Motor neuron (in vitro differentiated cells): ENCODE measurements around the gene CHCT1. TPM values are rescaled to one million over a fixed set of nuclear protein-coding genes. Genes with fewer than 3 reads are reported as not detected.
"Not testable (repeated sequence)": the region's sequence is repeated elsewhere in the genome, so short reads cannot be mapped to it uniquely, and the experiment has no call there.

ENCODE experiments used
- ATAC-seq, 8 experiments: fragments of 200-7000 bp; cut with Tn5 transposase; replicated peaks in 6 of 8; 2 replicates each; pipeline ENCODE4 v1.8.0; 2021; ENCODE audit warnings: mild to moderate bottlenecking in 8 of 8, moderate library complexity in 8 of 8
- H3K27ac ChIP-seq, 2 donors: fragments of 250-450 bp; sonication (Bioruptor Pico); 2 replicates each; pipeline ENCODE4 v1.9.0; 2021; ENCODE audit warnings: antibody characterized with exemption in 2 of 2, mild to moderate bottlenecking in 2 of 2, moderate library complexity in 1 of 2
- H3K4me1 ChIP-seq, 2 donors: fragments of 250-450 bp; sonication (Bioruptor Pico); replicated peaks in 1 of 2; 2 replicates each; pipeline ENCODE4 v1.6.1; 2021; ENCODE audit warnings: antibody characterized with exemption in 2 of 2, mild to moderate bottlenecking in 2 of 2, moderate library complexity in 1 of 2
- H3K4me3 ChIP-seq, 5 donors: fragments of 250-450 bp; sonication (Bioruptor Pico); 2 replicates each; pipeline ENCODE4 v1.9.0; 2021; ENCODE audit warnings: antibody characterized with exemption in 5 of 5, mild to moderate bottlenecking in 5 of 5, moderate library complexity in 4 of 5
- WGBS, 10 experiments: fragments of 450-650 bp; shearing (Covaris generic); methylation state at CpG; one replicate each; pipeline ENCODE4 v1.0.0; 2022; 5-methylcytosine and 5-hydroxymethylcytosine counted together
- in situ Hi-C, 9 experiments: fragments of 400-800 bp; cut with MboI; loops; one replicate each; pipeline ENCODE4 v1.15.0; 2021; ENCODE audit warnings: low sequenced_read_pairs in 9 of 9, low pct_unique_long_range_greater_than_20kb in 2 of 9; ENCODE audit not compliant: unreplicated experiment in 9 of 9
- total RNA-seq, 8 experiments: library from RNA; unstranded; fragments of 300-600 nt; gene quantifications; 2 replicates each; pipeline versions ENCODE4 v1.2.3 to v1.2.4, GENCODE V29; 2022

Gene CHCT1
- not detected for total RNA-seq

GRCh38 chr17:60422162-60422665 is at the start of gene CHCT1:
Gene CHCT1 (plus strand): TSS chr17:60422489. CDS start chr17:60422593, 104 bp downstream.
- WGBS, 10 experiments: 80 to 100% (median 100%) methylated on average over 1 to 7 of the region's 18 CpGs; no CpG with 5 or more reads in 5 of the 10 experiments
- Histone ChIP-seq H3K27ac (no peak within 1 kb of the TSS), H3K4me1 (no peaks in the 10 kb centered on the region), H3K4me3 (peak within 1 kb of the TSS in 4 of 5 donors; percentile 24 to 42 (median 36))
- in situ Hi-C loops: loop anchor here in 1 of 9 experiments (25.0 kb wide), 1 partner anchor 335 kb away; the partner anchor contains the start of gene HEATR6
- no peak for ATAC-seq

GRCh38 chr17:60372790-60373483 is 49.4 kb upstream of the CHCT1 start:
- WGBS, 10 experiments: 50 to 100% (median 91%) methylated on average over 2 to 6 of the region's 6 CpGs; no CpG with 5 or more reads in 2 of the 10 experiments

GRCh38 chr17:60378187-60378586 is 44.1 kb upstream of the CHCT1 start:
- ATAC-seq, H3K27ac ChIP-seq, H3K4me1 ChIP-seq, H3K4me3 ChIP-seq, in situ Hi-C loops: not testable (repeated sequence)
- WGBS, 10 experiments: 40 to 100% (median 100%) methylated on average over 1 of the region's 1 CpG; no CpG with 5 or more reads in 1 of the 10 experiments

More at GRCh38 chr17:60372790-60373483, 49.4 kb upstream of the CHCT1 start:
- peak in 5 of 8 experiments; percentile 19 to 95 (median 51) for ATAC-seq
- Histone ChIP-seq H3K4me3 (no peak overlapping the region), H3K4me1 (no peaks in the 10 kb centered on the region), H3K27ac (no peak overlapping the region)
- in situ Hi-C loops: loop anchor here in 1 of 9 experiments (25.0 kb wide), 1 partner anchor 111 kb away; no protein-coding TSS in a partner anchor

- in situ Hi-C loops, H3K4me1 ChIP-seq, H3K4me3 ChIP-seq, ATAC-seq, H3K27ac ChIP-seq: not testable (repeated sequence)
- no CpG with 5 or more reads among the region's 3 CpGs for WGBS, 10 experiments
These were observed 42.8 kb upstream of the CHCT1 start for GRCh38 chr17:60379461-60379860.

GRCh38 chr17:60381958-60382357 is 40.3 kb upstream of the CHCT1 start:
- no peak overlapping the region for H3K27ac ChIP-seq
- no peak for ATAC-seq
- no peak overlapping the region for H3K4me3 ChIP-seq
- WGBS, 10 experiments: 43 to 100% (median 95%) methylated on average over 1 to 3 of the region's 4 CpGs; no CpG with 5 or more reads in 1 of the 10 experiments
- H3K4me1 ChIP-seq: peaks cover 11 to 12% of the 10 kb centered on the region in 2 donors
- in situ Hi-C loops: no loop called here

GRCh38 chr17:60383379-60383778 is 38.9 kb upstream of the CHCT1 start:
- 32 to 100% (median 91%) methylated on average over 1 to 3 of the region's 3 CpGs for WGBS, 10 experiments
- H3K27ac ChIP-seq: no peak overlapping the region
- peaks cover 11 to 12% of the 10 kb centered on the region in 2 donors for H3K4me1 ChIP-seq
- in situ Hi-C loops: no loop called here
- H3K4me3 ChIP-seq: no peak overlapping the region
- peak in 1 of 8 experiments; percentile 50 for ATAC-seq

GRCh38 chr17:60384921-60385320 is 37.4 kb upstream of the CHCT1 start:
- WGBS, 10 experiments: 90 to 92% methylated on average over 2 of the region's 7 CpGs; no CpG with 5 or more reads in 8 of the 10 experiments
- H3K4me1 ChIP-seq: peaks cover 19 to 21% of the 10 kb centered on the region in 2 donors
- H3K27ac ChIP-seq, H3K4me3 ChIP-seq, ATAC-seq, in situ Hi-C loops: not testable (repeated sequence)

- in situ Hi-C loops: no loop called here
- H3K4me1 ChIP-seq: peaks cover 23 to 25% of the 10 kb centered on the region in 2 donors
- 20 to 100% (median 58%) methylated on average over 1 to 4 of the region's 4 CpGs for WGBS, 10 experiments
- H3K27ac ChIP-seq: no peak overlapping the region
- no peak for ATAC-seq
- no peak overlapping the region for H3K4me3 ChIP-seq
These were observed 35.9 kb upstream of the CHCT1 start for GRCh38 chr17:60386147-60387058.

- peaks cover 23 to 25% of the 10 kb centered on the region in 2 donors for H3K4me1 ChIP-seq
- 70 to 97% (median 91%) methylated on average over 1 to 3 of the region's 3 CpGs; no CpG with 5 or more reads in 2 of the 10 experiments for WGBS, 10 experiments
- no peak overlapping the region for H3K4me3 ChIP-seq
- no peak overlapping the region for H3K27ac ChIP-seq
- in situ Hi-C loops: no loop called here
- no peak for ATAC-seq
These were observed 34.6 kb upstream of the CHCT1 start for GRCh38 chr17:60387666-60388065.

GRCh38 chr17:60388742-60389141 is 33.5 kb upstream of the CHCT1 start:
- Histone ChIP-seq H3K4me1 (peaks cover 25 to 32% of the 10 kb centered on the region in 2 donors), H3K27ac (no peak overlapping the region), H3K4me3 (no peak overlapping the region)
- ATAC-seq: no peak
- 0 to 56% (median 18%) methylated on average over 1 to 3 of the region's 3 CpGs for WGBS, 10 experiments
- in situ Hi-C loops: no loop called here

- H3K4me3 ChIP-seq: peak overlapping the region; percentile 73 to 95 (median 86)
- 0 to 73% (median 33%) methylated on average over 1 to 2 of the region's 2 CpGs; no CpG with 5 or more reads in 1 of the 10 experiments for WGBS, 10 experiments
- H3K27ac ChIP-seq: no peak overlapping the region
- H3K4me1 ChIP-seq: peaks cover 25 to 39% of the 10 kb centered on the region in 2 donors
- in situ Hi-C loops: no loop called here
- ATAC-seq: no peak
These were observed 32.1 kb upstream of the CHCT1 start for GRCh38 chr17:60390186-60390585.

GRCh38 chr17:60390925-60391470 is 31.3 kb upstream of the CHCT1 start:
- 0 to 10% (median 2%) methylated on average over 3 to 9 of the region's 15 CpGs; no CpG with 5 or more reads in 2 of the 10 experiments for WGBS, 10 experiments
- peak in 5 of 8 experiments; percentile 2 to 13 (median 10) for ATAC-seq
- peak overlapping the region; percentile 73 to 95 (median 86) for H3K4me3 ChIP-seq
- H3K4me1 ChIP-seq: peaks cover 21 to 34% of the 10 kb centered on the region in 2 donors
- peak overlapping the region; percentile 79 to 88 for H3K27ac ChIP-seq
- in situ Hi-C loops: no loop called here
